ENCODE data around the gene CCDC134.
"Not testable (repeated sequence)": the region's sequence is repeated elsewhere in the genome, so short reads cannot be mapped to it uniquely, and the experiment has no call there.

CCDC134 gene

DNA sequence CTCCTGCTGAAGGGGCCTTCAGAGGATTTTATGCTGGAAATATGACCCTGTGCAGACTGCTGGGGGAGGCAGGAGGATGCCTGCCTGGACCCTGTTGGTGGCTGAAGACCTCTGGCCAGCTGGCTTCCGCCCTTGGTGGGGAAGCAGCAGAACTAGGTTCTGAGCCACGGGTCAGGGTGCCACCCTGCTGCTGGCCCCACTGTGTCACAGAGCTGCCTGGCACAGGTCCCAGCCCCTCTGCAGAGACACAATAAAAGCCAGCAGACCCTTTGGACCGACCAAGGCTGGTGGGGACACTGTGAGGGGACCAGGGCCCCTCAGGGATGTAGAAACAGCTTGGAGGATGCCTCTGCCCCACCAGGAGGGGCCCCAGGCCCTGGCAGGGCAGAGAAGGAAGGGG, 25.5 kb downstream of the CCDC134 start:
- DNase-seq: no peak

DNA sequence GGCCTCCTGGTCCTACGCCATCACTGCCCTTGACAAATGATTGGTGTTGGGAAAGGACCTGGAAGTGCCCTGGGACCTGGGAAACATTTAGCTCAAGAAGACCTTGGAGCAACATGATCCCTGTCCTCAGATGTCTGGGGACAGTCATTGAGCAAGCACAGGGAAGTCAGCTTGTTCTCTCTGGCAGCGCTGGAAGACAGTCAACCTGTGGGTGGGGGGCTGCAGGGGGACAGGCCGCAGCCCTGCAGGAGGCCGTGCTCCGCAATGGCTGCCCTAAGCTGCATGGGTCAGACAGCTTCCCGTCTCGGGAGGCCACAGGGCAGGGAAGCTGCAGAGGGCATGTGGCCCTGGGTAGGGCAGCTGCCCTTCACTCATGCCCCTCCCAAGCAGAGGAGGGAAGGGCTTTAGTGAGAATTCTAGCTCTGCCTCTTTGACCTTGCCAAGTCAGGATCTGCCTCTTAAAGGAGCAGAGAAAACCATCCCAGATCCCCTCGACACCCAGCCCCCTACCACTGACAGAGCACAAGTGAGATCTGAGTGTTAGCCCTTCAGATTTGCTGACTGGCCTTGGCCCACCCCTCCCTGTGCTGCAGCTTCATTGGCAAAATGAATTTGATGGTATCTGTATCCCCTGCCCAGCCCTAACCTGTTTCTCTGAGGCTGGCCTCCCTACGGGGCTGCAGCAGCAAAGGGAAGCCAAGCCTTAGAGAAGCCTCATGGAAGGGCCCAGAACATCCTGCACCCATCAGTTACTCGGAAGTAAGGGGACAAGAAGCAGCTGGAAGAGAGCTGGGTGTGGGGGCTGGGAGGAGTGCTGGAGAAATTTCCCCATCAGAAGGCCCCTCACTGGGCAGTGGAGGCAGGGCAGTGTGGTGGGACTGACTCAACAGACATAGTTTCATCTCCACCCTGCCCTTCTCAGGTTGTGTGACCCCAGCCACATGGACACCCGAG, 26.2 kb downstream of the CCDC134 start:
- DNase-seq: no peak

DNA sequence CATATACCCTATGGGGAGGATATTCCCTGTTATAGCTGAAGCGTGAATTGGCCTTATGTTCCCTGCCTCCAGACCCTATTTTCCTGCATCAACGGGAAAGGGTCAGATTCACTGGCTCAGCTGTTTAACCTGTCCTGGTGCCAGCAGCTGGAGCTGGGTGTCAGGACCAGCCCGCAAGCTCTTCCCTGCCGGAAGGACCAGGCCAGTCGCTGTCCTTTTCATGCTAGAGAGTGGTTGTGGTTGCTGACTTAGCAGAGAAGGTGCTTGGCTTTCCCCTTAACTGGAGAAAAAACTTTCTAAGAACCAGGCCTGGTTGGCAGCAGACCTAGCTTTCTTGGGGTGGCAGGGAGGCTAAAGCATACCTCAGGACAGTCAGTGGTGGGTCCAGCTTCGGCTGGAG, 27.2 kb downstream of the CCDC134 start:
- no peak for DNase-seq

DNA sequence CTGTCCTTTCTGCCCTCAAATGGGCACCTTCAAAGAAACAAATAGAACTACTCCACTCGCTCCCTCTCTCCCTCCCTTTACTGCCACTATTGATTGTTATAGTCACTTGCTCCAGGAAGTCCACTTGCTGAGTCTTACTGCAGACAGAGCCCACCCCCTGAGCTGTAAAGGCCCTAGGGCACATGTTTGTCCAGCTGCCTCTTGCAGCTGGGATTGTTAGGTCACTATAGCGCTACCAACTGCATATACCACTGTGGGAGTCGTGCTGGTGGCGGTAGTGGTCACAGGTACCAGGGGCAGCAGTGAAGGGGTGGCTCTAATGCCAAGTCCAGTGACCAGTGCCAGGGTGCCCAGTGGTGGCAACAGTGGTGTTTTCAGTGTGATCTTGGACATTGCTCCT, 28.0 kb downstream of the CCDC134 start:
- no peak for DNase-seq

DNA sequence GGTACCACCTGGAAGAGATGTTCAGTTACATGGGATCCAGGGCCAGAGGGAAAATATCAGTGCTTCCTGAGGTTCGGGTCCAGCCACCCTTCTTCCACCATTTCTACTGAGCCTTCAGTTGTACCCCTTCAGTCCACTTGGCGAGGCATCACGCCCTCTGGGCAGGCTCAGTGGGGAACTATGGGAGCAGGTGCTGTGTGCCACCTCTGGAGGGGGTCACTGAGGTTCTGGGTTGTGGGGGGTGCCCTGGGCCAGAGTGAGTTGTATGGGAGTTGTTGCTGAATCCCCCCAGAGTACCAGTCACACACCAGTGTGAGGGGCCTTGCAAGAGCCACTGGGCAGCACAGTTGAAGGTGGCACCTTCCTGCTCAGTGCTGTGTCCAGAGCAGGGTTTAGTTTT, 29.7 kb downstream of the CCDC134 start:
- no peak for DNase-seq

DNA sequence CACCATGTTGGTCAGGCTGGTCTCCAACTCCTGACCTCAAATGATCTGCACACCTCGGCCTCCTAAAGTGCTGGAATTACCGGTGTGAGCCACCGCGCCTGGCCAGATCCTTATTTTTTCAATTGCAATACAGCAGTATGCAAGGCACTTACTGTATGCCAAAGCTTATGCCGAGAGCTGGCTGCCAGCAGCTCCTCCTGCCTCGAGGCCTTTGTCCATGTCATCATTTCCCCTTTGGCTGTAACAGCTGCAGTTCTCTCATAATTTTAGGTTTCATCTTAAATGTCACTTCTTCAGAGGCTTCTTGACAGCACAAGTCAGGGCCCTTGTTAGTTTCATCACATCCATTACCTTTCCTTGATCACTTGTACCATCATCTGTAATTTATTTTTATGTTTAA, 30.9 kb downstream of the CCDC134 start:
- DNase-seq: no peak

DNA sequence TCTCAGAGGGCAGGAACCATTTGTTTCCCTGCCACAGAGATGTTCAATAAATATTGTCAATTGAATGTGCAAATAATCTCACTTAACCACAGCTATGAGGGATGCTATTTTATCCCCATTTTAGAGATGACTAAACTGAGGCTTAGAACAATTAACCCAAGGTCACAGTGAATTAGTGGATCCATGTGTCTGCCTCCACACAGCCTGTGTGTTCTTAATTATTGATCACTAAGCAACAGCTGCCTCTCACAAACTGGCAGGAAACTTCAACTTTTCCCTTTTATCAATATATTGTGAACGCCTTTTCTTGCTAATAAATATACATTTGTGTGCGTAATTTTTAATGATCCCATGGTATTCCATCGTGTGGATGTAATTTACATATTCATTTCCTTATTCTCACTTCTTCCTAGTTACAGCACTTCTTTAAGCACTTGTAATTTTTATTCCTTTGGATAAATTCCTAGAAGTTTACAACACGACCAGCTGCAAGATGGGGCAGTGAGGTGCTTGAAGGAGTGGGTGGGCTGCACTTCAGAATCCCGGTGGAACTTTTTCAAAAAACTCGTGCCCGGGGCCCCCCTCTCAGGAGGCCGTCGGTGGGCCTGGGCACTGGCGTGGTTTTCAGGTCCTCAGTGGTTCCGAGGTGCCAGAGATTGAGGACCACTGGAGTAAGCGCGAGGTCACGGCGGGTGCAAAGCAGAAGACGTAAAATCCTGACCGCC, 31.5 kb downstream of the CCDC134 start:
- no peak for DNase-seq

DNA sequence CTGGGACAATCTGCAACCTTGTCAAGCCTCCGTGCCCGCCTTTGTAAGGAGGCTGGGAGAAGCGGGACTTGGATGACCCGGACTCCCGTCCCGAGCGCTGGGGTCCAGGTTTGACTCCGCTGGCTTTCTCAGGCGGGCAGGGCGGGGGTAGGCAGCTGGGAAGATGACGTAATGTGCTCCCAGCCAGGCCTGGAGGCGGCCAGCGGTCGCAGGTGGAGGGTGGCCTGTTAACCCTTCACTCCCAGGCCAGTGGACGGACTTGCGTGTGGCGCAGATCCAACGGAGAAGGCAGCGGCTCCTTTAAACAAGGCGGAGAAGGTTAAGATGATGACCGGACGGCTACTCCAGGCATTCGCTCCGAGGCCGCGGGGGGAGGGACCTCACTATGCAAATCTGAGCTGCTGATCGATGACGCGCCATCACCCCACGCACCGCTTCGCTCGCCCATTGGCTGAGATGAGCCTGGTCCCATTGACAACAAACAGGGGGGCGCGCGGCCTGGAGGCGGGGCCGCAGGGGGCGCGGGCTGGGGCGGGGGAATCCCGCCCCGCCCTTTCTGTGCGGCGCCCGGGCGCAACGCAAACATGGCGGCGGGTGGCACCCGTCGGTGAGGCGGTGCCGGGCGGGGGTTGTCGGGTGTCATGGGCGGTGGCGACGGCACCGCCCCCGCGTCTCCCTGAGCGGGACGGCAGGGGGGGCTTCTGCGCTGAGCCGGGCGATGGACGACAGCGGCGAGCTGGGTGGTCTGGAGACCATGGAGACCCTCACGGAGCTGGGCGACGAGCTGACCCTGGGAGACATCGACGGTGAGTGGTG, 32.3 kb downstream of the CCDC134 start, which contains the start of gene SREBF2:
Gene SREBF2, plus strand, starts transcription at position 553 of the 816 bp plus-strand sequence. Its CDS starts 166 bp downstream, at position 719.
- DNase-seq: peak; percentile 99

DNA sequence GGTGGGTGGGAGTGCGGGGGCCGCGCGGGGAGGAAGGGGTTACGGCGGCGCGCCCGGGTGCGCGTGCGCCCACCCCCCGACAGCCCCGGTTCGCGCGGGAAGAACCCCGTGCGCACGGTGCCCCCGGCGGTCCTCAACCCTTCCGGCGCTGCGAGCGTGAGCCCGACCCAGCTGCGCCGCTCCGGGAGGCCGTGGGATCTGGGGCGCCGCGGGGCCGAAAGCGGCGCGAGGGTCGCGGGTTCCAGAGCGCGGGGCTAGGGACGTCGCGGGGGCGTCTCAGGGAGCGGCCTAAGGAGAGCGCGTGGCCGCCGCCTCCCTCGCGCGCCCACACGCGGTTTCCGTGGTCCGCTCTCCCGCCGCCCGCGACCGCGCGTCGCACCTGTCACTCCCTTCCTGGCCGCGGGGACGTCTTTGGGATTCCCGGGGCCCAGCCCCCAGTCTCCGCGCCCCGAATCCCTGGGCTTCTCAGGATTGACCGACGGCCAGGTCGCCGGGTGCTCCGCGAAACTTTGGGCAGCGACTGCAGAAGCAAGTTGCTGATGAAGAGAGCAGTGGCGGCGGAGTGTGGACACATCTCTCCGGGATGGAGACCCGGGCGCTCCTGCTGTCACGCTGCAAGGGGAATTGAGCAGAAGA, 33.0 kb downstream of the CCDC134 start:
- DNase-seq: peak; percentile 49

DNA sequence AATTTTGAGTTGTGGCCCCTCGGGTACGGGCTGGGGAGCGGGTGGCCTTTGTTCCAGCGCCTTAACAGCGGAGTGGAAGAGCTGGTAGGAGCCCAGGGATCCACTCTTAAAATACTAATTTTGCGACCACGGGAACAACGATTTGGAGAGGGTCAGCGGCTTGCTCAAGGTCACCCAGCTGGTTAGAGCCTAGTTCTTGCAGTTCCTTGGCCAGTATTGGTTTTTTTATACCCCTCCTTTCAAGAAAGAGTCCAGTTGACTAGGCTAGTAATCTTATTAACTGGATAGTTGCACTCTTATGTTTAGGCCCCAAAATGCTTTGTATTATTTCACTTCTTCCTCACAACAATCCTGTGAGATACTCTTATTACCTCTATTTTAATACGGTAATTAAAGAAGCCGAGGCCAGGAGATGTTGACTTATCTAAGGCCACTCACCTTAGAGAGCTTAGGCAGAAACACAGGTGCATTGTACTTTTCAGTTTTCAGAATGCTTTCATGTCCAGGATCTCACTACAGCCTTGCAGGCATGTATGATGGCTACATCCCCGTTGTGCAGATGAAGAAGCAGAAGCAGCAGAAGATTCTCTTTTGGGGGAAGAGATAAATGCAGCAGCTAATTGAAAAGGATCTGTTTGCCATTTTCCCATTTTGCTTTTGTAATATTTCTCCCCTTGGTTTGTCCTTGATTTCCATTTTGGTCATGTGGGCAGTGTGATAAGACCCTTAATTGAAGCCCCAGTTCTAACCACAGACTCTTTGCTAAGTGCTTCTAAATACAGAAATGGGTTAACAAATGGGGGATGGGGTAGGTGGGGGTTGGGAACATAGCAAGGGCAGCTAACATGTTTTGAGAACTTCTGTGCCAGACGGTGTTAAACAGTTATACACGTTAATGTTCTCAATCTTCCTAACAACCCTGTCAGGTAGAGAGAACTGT, 33.8 kb downstream of the CCDC134 start:
- no peak for DNase-seq

DNA sequence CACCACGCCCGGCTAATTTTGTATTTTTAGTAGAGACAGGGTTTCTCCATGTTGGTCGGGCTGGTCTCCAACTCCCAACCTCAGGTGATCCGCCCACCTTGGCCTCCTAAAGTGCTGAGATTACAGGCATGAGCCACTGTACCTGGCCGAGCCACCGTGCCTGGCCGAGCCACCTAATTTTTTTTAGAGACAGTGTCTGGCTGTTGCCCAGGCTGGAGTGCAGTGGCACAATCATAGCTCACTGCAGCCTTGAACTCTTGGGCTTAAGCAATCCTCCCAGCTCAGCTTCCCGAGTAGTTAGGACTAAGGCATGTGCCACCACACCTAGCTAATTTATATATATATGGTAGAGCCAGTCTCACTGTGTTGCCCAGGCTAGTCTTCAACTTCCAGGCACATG, 35.0 kb downstream of the CCDC134 start:
- DNase-seq: not testable (repeated sequence)

DNA sequence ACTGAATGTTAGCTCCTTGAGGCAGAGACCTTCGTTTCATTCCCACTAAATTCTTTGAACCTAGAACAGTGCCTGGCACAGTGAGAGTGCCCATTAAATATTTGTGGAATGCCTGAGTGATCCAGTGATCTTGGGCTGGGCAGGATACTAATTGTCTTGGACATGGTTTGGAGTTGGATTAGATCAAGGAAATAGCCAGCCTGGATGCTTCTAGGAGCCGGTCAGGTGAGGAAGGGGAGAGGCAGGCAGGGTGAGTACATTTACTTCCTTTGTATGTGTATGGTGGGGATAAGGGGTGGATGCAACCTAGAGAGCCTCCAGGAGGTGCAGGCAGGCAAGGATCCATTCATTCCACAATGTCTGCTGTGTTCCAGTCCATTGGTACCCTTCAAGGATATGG, 36.1 kb downstream of the CCDC134 start:
- DNase-seq: no peak

DNA sequence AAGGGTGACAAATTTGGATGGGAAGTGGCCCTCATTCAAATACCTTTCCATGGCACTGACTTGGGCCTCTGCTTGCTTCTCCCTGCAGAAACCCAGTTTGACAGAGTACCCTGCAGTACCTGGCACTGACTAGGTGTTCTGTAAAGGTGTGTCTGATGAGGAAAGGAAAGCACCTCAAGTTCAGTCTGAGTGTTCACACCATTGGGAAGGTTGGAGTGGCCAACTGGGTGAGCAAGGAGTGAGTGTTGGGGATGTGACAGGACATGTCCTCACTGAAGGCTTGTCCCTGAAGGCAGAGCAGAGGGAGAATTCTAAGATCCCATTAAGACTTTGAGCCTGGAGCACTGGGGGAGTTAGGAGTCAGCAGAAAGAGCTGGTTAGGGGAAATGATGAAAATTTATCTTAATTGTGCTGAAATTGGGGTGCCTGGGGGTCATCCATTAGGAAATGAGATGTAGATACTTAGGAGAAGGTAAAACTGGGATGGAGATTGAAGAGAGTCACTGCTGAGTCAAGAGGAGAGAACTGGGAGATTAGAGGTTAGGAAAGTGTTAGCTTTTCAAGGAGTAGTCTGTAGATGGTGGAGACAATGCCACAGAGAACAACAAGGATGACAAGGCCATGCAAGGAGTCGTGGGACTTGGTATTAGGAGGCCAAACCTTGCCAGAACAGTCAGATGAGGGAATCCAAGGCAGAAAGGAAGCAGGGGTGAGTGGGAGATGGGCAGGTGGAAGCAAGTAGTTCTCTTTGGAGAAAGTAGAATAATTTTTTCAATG, 38.6 kb downstream of the CCDC134 start:
- no peak for DNase-seq

DNA sequence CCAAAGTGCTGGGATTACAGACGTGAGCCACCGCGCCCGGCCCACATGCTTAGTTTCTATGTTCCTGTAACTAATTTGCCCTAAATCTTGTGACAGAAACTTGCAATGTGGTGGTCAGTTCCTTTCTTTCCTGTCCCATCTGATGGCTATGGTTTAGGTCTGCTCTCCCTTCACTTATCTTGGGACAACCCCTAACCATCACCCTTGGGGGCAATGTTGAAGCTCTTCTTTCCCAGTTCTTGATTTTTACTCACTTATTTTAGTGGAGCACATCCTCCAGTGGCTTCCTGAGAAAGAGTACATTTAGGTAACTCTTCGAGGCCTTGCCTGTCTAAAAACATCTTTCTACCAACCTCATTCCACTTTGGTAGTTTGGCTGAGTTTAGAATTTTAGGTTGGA, 39.7 kb downstream of the CCDC134 start:
- no peak for DNase-seq

DNA sequence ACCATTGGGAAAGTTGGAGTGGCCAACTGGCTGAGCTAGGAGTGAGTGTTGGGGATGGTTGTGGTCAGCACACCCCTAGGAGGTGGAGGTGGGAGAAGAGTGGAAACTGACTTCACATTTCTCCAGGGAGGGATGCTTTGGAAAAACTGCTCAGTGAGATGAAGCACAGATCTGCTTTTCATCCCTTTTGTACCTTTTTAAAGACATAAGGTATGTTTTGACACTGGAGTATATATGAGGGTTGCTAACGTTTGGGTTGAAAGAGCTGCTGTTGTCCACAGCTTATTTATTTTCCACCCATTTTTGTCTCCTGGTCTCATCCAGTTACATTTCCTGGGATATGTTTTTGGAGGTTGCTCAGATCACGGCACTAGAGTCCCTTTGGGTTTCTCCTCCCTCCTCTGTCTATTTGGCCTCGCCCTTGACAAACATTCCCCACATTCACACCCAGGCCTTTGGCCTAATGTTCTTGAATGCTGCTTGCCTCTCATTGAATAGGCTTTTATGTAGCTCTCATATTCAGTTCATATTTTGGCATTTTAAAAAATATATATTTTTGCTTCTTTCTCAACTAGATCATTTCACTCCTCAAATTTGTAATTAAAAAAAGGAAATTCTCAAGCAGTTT, 40.7 kb downstream of the CCDC134 start:
- no peak for DNase-seq

DNA sequence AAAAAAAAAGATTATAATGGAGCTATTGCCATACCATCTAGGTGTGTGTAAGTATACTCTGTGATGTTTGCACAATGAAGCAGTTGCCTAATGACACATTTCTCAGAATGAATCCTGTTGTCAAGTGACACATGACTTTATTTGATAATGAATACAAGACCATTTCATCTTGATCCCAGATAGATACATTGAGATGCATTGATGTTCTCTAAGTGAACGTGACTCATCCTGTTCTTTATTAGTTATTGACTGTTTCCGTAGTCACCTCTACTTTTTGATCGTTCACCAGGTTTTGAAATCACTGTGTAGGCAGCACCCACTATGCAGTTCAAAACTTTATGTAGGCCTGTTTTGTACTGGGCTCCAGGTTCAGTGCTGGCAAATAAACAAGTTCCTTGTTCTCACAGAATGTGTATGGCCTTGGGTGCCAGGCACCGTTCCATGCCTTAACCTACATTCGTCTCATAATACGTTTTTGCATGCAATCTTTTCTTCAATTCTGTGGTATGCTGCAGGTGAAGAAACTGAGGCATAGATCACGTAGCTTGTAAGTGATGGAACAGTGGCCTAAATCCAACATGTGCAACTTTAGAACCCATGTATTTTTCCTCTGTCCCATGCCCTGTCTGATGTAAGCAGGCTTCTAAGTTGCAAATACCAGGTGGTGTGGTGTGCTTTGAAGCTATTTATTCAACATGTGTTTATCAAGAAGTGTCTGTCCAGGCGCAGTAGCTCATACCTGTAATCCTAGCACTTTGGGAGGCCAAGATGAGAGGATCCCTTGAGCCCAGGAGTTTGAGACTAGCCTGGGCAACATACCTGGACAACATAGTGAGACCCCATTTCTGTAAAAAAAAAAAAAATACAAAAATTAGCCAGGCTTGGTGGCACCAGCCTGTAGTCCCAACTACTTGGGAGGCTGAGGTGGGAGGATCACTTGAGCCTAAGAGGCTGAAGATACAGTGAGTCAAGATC, 42.8 kb downstream of the CCDC134 start:
- peak; percentile 48 for DNase-seq

DNA sequence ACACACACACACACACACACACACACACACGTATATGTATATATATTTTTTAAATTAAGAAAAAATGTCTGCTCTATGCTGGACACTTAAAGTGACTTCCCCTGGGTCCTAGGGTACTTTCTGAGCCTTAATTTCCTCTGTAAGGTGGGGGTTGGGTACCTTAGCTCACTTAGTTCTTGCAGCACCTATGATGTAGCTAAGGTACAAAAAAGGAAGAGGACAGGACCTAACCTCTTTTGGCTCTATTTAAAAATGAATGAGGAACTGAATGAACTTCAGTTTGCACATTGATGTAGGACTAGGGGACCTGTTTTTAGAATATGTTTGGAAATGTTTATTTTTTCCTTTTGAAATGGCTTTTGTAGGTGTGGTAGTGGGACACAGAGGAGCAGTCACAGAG, 43.6 kb downstream of the CCDC134 start:
- no peak for DNase-seq

DNA sequence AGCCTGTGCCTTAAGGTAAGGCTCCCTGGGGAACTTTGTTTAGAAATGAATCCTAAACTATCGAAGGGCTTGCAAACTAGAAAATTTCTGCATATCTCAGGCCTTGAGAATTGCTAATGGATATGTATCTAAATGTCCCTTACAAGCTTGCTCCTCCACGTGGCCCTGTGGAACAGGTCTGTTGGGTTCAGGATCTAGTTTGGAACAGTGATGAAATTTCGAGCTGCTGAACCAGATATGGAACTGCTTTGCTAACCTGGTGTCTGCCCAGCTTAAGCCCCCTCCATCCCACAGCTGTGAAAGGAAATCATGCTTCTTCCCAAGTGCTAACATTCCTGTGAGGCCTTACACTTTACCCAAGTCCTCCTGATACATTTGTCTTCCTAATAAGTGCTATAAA, 44.0 kb downstream of the CCDC134 start:
- DNase-seq: no peak

Measured in stimulated activated CD4-positive, alpha-beta T cell treated with anti-CD3 and anti-CD28 coated beads, Interleukin-4, amount 100 ng/mL, for 24 hours (primary cell).